WTC11 (cell line): Measurements from ENCODE around the gene KIF2C. TPM values are rescaled to one million over a fixed set of nuclear protein-coding genes. Genes with fewer than 3 reads are reported as not detected.

Experiments used
- ATAC-seq: fragments of 200-7000 bp; cut with Tn5 transposase; 2 replicates; pipeline ENCODE4 v1.10.0; 2021; ENCODE audit warnings: mild to moderate bottlenecking, moderate library complexity
- CTCF ChIA-PET: fragments of 300-600 bp; sonication (Branson Sonifier 250); formaldehyde crosslinking; loops from one replicate; lab custom pipeline; 2021; ENCODE audit warnings: antibody characterized with exemption; lab: Charles Lee
- POLR2A ChIA-PET: fragments of 350-600 bp; sonication (Branson Sonifier 250); formaldehyde crosslinking; loops from one replicate; lab custom pipeline; 2021; ENCODE audit warnings: antibody characterized with exemption; lab: Charles Lee
- DNase-seq: peaks from one replicate; pipeline ENCODE4 v3.0.0; 2021; ENCODE audit warnings: low spot score
- H3K27ac Mint-ChIP-seq: 2 replicates; pipeline ENCODE4 v1.8.0; 2021; ENCODE audit warnings: mixed read lengths
- H3K27me3 Mint-ChIP-seq: 2 replicates; pipeline ENCODE4 v1.8.0; 2021; ENCODE audit warnings: low read depth, mild to moderate bottlenecking, moderate library complexity, mixed read lengths
- H3K36me3 Mint-ChIP-seq: 2 replicates; pipeline ENCODE4 v1.8.0; 2021; ENCODE audit warnings: mixed read lengths
- H3K4me1 Mint-ChIP-seq: 2 replicates; pipeline ENCODE4 v1.8.0; 2022; ENCODE audit warnings: mixed read lengths
- H3K4me3 Mint-ChIP-seq: 2 replicates; pipeline ENCODE4 v1.8.0; 2021; ENCODE audit warnings: mild to moderate bottlenecking, moderate library complexity, mixed read lengths
- H3K9me3 Mint-ChIP-seq: 2 replicates; pipeline ENCODE4 v1.8.0; 2021; ENCODE audit warnings: mixed read lengths
- AR ChIP-seq: fragments of 250-450 bp; sonication (Bioruptor Pico); IDR thresholded peaks from 2 replicates; pipeline ENCODE4 v1.9.0; 2021; ENCODE audit warnings: mild to moderate bottlenecking
- ATF2 ChIP-seq: sonication (generic); formaldehyde crosslinking; IDR thresholded peaks from 2 replicates; pipeline ENCODE4 v1.8.1; 2022; ENCODE audit warnings: low read depth, missing genetic modification reagents, borderline replicate concordance
- CDX4 ChIP-seq: fragments of 250-450 bp; sonication (Bioruptor Pico); IDR thresholded peaks from 2 replicates; pipeline ENCODE4 v1.9.0; 2021; ENCODE audit warnings: moderate library complexity, mild to moderate bottlenecking, inconsistent platforms, borderline replicate concordance
- E2F1 ChIP-seq: sonication (generic); formaldehyde crosslinking; IDR thresholded peaks from 2 replicates; pipeline ENCODE4 v1.8.0; 2022; ENCODE audit warnings: mild to moderate bottlenecking, missing genetic modification reagents
- ERG ChIP-seq: fragments of 250-450 bp; sonication (Bioruptor Pico); IDR thresholded peaks from 2 replicates; pipeline ENCODE4 v1.8.0; 2021; ENCODE audit warnings: mild to moderate bottlenecking
- FOXK1 ChIP-seq: sonication (generic); formaldehyde crosslinking; IDR thresholded peaks from 2 replicates; pipeline ENCODE4 v1.8.0; 2022; ENCODE audit warnings: mild to moderate bottlenecking, moderate library complexity, missing genetic modification reagents
- HMGA2 ChIP-seq: fragments of 250-450 bp; sonication (Bioruptor Pico); IDR thresholded peaks from 2 replicates; pipeline ENCODE4 v1.4.0; 2021; ENCODE audit warnings: mild to moderate bottlenecking, moderate library complexity
- IRF2 ChIP-seq: sonication (generic); formaldehyde crosslinking; IDR thresholded peaks from 2 replicates; pipeline ENCODE4 v1.8.0; 2022; ENCODE audit warnings: low read depth, missing genetic modification reagents, borderline replicate concordance
- JAZF1 ChIP-seq: fragments of 250-450 bp; sonication (Bioruptor Pico); IDR thresholded peaks from 2 replicates; pipeline ENCODE4 v1.9.0; 2021; ENCODE audit warnings: moderate library complexity, mild to moderate bottlenecking, inconsistent platforms
- MXD4 ChIP-seq: fragments of 250-450 bp; sonication (Bioruptor Pico); IDR thresholded peaks from 2 replicates; pipeline ENCODE4 v1.8.0; 2021; ENCODE audit warnings: mild to moderate bottlenecking, moderate library complexity, borderline replicate concordance
- NFATC4 ChIP-seq: fragments of 250-450 bp; sonication (Bioruptor Pico); IDR thresholded peaks from 2 replicates; pipeline ENCODE4 v1.9.0; 2021; ENCODE audit warnings: mild to moderate bottlenecking
- NFYB ChIP-seq: sonication (generic); formaldehyde crosslinking; conservative IDR thresholded peaks from 2 replicates; pipeline ENCODE4 v1.8.0; 2022; ENCODE audit warnings: low read depth, missing genetic modification reagents
- RELA ChIP-seq: sonication (generic); formaldehyde crosslinking; IDR thresholded peaks from 2 replicates; pipeline ENCODE4 v1.8.1; 2022; ENCODE audit warnings: missing genetic modification reagents, mild to moderate bottlenecking, borderline replicate concordance
- TCF7 ChIP-seq: sonication (generic); formaldehyde crosslinking; IDR thresholded peaks from 2 replicates; pipeline ENCODE4 v1.8.0; 2022; ENCODE audit warnings: mild to moderate bottlenecking, low read depth, missing genetic modification reagents, moderate library complexity
- TEAD1 ChIP-seq: sonication (generic); formaldehyde crosslinking; IDR thresholded peaks from 2 replicates; pipeline ENCODE4 v1.8.0; 2022; ENCODE audit warnings: mild to moderate bottlenecking, missing genetic modification reagents
- TP53 ChIP-seq: sonication (generic); formaldehyde crosslinking; IDR thresholded peaks from 2 replicates; pipeline ENCODE4 v1.8.1; 2023; ENCODE audit warnings: mild to moderate bottlenecking, missing genetic modification reagents
- USF1 ChIP-seq: sonication (generic); formaldehyde crosslinking; IDR thresholded peaks from 2 replicates; pipeline ENCODE4 v1.8.0; 2022; ENCODE audit warnings: mild to moderate bottlenecking, missing genetic modification reagents
- ZNF121 ChIP-seq: sonication (generic); formaldehyde crosslinking; IDR thresholded peaks from 2 replicates; pipeline ENCODE4 v1.8.0; 2023; ENCODE audit warnings: missing genetic modification reagents
- ZNF138 ChIP-seq: sonication (generic); formaldehyde crosslinking; conservative IDR thresholded peaks from 2 replicates; pipeline ENCODE4 v1.8.1; 2022; ENCODE audit warnings: mild to moderate bottlenecking, moderate library complexity, missing genetic modification reagents
- ZNF263 ChIP-seq: sonication (generic); formaldehyde crosslinking; IDR thresholded peaks from 2 replicates; pipeline ENCODE4 v1.8.1; 2022; ENCODE audit warnings: low read depth, mild to moderate bottlenecking, moderate library complexity, missing genetic modification reagents
- ZNF317 ChIP-seq: sonication (generic); formaldehyde crosslinking; IDR thresholded peaks from 2 replicates; pipeline ENCODE4 v1.8.1; 2023; ENCODE audit warnings: low read depth, mild to moderate bottlenecking, moderate library complexity, missing genetic modification reagents, borderline replicate concordance
- ZNF671 ChIP-seq: fragments of 250-450 bp; sonication (Bioruptor Pico); IDR thresholded peaks from 2 replicates; pipeline ENCODE4 v1.8.0; 2021; ENCODE audit warnings: mild to moderate bottlenecking
- total RNA-seq: library from RNA; stranded (reverse); gene quantifications from 3 replicates; pipeline ENCODE4 v1.2.3, GENCODE V29; 2021

Gene KIF2C
- total RNA-seq, 1 experiment from 2014 or later, result 93.8 TPM

- TF ChIP-seq NFATC4 (no peak), USF1 (CRISPR knock-in tag) (peak; percentile 66; the same call in 1 of the 2 replicates), ATF2 (CRISPR knock-in tag) (no peak), IRF2 (CRISPR knock-in tag) (no peak), MXD4 (CRISPR knock-in tag) (no peak), JAZF1 (no peak), TEAD1 (no peak), ZNF263 (no peak), NFYB (CRISPR knock-in tag) (peak; percentile 14; the same call in 1 of the 2 replicates)
- ATAC-seq (no peak), DNase-seq (no peak)
- POLR2A ChIA-PET, result interaction anchor here (1.3 to 1.9 kb wide), 2 partner anchors 12 to 570 kb away, joined by 3 to 8 read pairs; no protein-coding TSS in a partner anchor
- no peaks in the 10 kb centered on the region for H3K27me3 Mint-ChIP-seq
- peaks cover 6% of the 10 kb centered on the region; the same call in 1 of the 2 replicates for H3K9me3 Mint-ChIP-seq
- CTCF ChIA-PET, result interaction anchor here (1.5 kb wide), 1 partner anchor 61 kb away, joined by 3 read pairs; no protein-coding TSS in a partner anchor
- H3K36me3 Mint-ChIP-seq, result no peaks in the 10 kb centered on the region
- H3K27ac Mint-ChIP-seq, result no peak overlapping the region
- peaks cover 19% of the 10 kb centered on the region for H3K4me1 Mint-ChIP-seq
- no peak overlapping the region for H3K4me3 Mint-ChIP-seq
These were observed 6.3 kb upstream of the KIF2C start for GRCh38 chr1:44733365-44733764.

- Mint-ChIP-seq H3K27me3 (no peaks in the 10 kb centered on the region), H3K36me3 (no peaks in the 10 kb centered on the region), H3K4me1 (peaks cover 19% of the 10 kb centered on the region), H3K4me3 (no peak overlapping the region), H3K9me3 (peaks cover 6% of the 10 kb centered on the region; the same call in 1 of the 2 replicates), H3K27ac (no peak overlapping the region)
- DNase-seq (no peak), ATAC-seq (no peak)
- ChIA-PET POLR2A (no interaction called here), CTCF (no interaction called here)
- TF ChIP-seq TCF7 (no peak), E2F1 (CRISPR knock-in tag) (no peak), ZNF671 (CRISPR knock-in tag) (no peak), AR (CRISPR knock-in tag) (no peak), TP53 (no peak), FOXK1 (no peak), HMGA2 (CRISPR knock-in tag) (no peak), ATF2 (CRISPR knock-in tag) (no peak), CDX4 (no peak), ZNF317 (no peak), RELA (no peak), ZNF138 (CRISPR knock-in tag) (no peak), ZNF121 (CRISPR knock-in tag) (no peak), ERG (no peak)
These were observed 5.9 kb upstream of the KIF2C start for GRCh38 chr1:44733784-44734183.
